Neuron (in vitro differentiated cells): ENCODE measurements around the gene CLDN25.
"Not testable (repeated sequence)": the region's sequence is repeated elsewhere in the genome, so short reads cannot be mapped to it uniquely, and the experiment has no call there.

Experiments used
- H2AFZ ChIP-seq: one replicate; pipeline ENCODE4 v1.6.1; 2013; ENCODE audit warnings: low read depth, mild to moderate bottlenecking, inconsistent platforms, low read length, moderate library complexity
- H3K27me3 ChIP-seq: one replicate; pipeline ENCODE4 v1.6.1; 2013; ENCODE audit warnings: low read length; ENCODE audit not compliant: insufficient read depth
- H3K36me3 ChIP-seq: one replicate; pipeline ENCODE4 v1.6.1; 2013; ENCODE audit warnings: low read length; ENCODE audit not compliant: insufficient read depth
- H3K4me1 ChIP-seq: one replicate; pipeline ENCODE4 v1.6.1; 2013; ENCODE audit warnings: low read length; ENCODE audit not compliant: insufficient read depth
- H3K4me3 ChIP-seq: 2 replicates; pipeline ENCODE4 v1.5.1; 2013; ENCODE audit warnings: mild to moderate bottlenecking, low read length, moderate library complexity
- H3K9me3 ChIP-seq: one replicate; pipeline ENCODE4 v1.6.1; 2013; ENCODE audit warnings: low read length

Gene CLDN25

DNA sequence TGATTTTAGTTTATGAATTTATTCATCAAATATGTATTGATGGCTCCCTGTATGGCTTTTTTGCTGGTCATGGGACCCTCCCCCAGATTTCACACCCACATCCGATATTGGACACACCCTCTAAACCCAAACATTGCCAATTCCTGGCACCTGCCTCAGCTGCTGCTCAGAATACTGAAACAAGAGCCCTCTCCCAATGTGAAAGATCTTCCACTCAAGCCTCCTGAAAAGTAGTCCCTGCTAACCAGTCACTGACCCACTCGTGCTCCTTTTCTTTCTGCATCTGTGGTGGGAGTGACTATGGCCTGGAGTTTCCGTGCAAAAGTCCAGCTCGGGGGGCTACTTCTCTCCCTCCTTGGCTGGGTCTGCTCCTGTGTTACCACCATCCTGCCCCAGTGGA, at the start of gene CLDN25:
TSS of gene CLDN25 (plus strand) at position 301 of the 400 bp plus-strand sequence. CDS start at position 301, 0 bp downstream.
- no peak within 1 kb of the TSS for H3K4me3 ChIP-seq
- H2AFZ ChIP-seq: no peak within 1 kb of the TSS
- H3K36me3 ChIP-seq: no peaks in the 10 kb centered on the region
- H3K9me3 ChIP-seq: no peaks in the 10 kb centered on the region
- H3K27me3 ChIP-seq: no peaks in the 10 kb centered on the region
- peaks cover 6% of the 10 kb centered on the region for H3K4me1 ChIP-seq

- Histone ChIP-seq H3K9me3 (no peaks in the 10 kb centered on the region), H3K4me1 (no peaks in the 10 kb centered on the region), H2AFZ (no peak overlapping the region), H3K27me3 (no peaks in the 10 kb centered on the region), H3K36me3 (peaks cover 26% of the 10 kb centered on the region), H3K4me3 (no peak overlapping the region)
Observed at GRCh38 chr11:113730887-113731726, 48.5 kb upstream of the CLDN25 start.

GRCh38 chr11:113732092-113732491, 47.5 kb upstream of the CLDN25 start:
- Histone ChIP-seq H3K9me3 (no peaks in the 10 kb centered on the region), H3K4me1 (no peaks in the 10 kb centered on the region), H3K36me3 (peaks cover 36% of the 10 kb centered on the region), H2AFZ (no peak overlapping the region), H3K4me3 (no peak overlapping the region), H3K27me3 (no peaks in the 10 kb centered on the region)

- Histone ChIP-seq H2AFZ (no peak overlapping the region), H3K4me1 (no peaks in the 10 kb centered on the region), H3K9me3 (no peaks in the 10 kb centered on the region), H3K4me3 (no peak overlapping the region), H3K36me3 (peaks cover 75% of the 10 kb centered on the region), H3K27me3 (no peaks in the 10 kb centered on the region)
Observed at GRCh38 chr11:113736323-113736722, 43.3 kb upstream of the CLDN25 start.

DNA sequence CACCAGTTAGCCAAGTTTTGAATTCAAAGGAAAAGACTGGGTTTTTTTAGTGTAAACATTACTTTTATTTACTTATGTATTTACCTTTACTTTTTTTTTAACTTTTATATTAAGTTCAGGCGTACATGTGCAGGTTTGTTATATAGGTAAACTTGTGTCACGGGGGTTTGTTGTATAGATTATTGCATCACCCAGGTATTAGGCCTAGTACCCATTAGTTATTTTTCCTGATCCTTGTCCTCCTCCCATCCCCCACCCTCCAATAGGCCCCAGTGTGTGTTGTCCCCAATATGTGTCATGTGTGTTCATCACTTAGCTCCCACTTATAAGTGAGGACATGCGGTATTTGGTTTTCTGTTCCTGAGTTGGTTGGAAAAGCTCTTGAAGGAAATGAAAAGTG, 26.7 kb upstream of the CLDN25 start:
- Histone ChIP-seq H3K27me3 (no peaks in the 10 kb centered on the region), H3K9me3 (peaks cover 10% of the 10 kb centered on the region), H3K4me1 (no peaks in the 10 kb centered on the region), H2AFZ (no peak overlapping the region), H3K4me3 (no peak overlapping the region), H3K36me3 (peaks cover 54% of the 10 kb centered on the region)

- Histone ChIP-seq H2AFZ (no peak overlapping the region), H3K9me3 (peaks cover 13% of the 10 kb centered on the region), H3K27me3 (no peaks in the 10 kb centered on the region), H3K4me1 (no peaks in the 10 kb centered on the region), H3K36me3 (peaks cover 63% of the 10 kb centered on the region), H3K4me3 (no peak overlapping the region)
Observed at GRCh38 chr11:113760241-113760640, 19.4 kb upstream of the CLDN25 start.

- H3K27me3 ChIP-seq, H2AFZ ChIP-seq: not testable (repeated sequence)
- H3K36me3 ChIP-seq: peaks cover 59% of the 10 kb centered on the region
Observed at GRCh38 chr11:113763040-113763439, 16.6 kb upstream of the CLDN25 start.

DNA sequence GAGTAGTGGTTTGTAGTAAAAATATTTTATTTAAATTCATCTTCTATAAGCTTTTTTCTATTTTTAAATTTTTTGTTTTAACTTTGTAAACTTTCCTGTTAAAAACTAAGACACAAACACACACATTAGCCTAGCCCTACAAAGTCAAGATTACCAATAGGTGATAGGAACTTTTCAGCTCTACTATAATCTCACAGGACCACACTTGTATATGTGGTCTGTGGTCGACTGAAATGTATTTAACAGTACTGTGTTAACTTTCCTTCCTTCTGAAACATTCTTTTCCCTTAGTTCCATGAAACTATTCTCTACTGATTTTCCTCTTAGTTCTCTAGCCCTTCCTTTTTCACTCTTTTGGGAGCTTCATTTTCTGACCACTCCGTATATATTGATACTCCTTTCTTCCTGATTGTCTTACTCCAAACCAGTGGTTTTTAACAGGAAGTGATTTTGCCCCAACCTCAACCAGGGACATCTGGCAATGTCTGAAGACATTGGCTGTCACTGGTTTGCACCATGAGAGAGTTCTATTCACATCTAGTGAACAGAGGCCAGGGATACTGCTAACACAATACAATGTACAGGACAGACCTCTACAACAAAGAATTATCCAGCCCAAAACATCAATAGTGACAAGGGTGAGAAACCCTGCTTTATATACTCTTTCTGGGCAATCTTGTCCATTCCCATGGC, 14.9 kb upstream of the CLDN25 start:
- no peak overlapping the region for H3K4me3 ChIP-seq
- H2AFZ ChIP-seq: no peak overlapping the region
- H3K9me3 ChIP-seq: peaks cover 9% of the 10 kb centered on the region
- no peaks in the 10 kb centered on the region for H3K27me3 ChIP-seq
- H3K36me3 ChIP-seq: peaks cover 58% of the 10 kb centered on the region
- no peaks in the 10 kb centered on the region for H3K4me1 ChIP-seq

More at GRCh38 chr11:113763040-113763439, 16.6 kb upstream of the CLDN25 start:
- not testable (repeated sequence) for H3K9me3 ChIP-seq, H3K4me1 ChIP-seq, H3K4me3 ChIP-seq

DNA sequence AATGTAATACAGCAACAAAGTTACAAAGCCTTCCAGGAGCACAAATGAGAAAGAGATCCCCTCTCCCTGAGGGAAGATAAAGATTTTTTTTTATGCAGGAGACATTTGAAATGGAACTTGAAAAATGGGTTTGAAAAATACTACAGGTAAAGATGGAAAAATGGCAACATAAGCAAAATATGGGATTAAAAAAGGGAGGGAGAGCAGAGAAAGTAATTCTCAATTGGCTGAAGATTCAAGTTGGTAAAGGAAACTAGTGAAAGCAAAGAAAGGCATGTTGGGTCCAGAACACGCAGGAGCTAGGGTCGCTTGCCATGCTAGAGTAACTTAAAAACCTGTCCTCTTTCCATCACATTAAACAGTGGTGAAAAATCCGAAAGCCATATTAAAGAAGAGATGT, 7.6 kb upstream of the CLDN25 start:
- Histone ChIP-seq H3K4me1 (peaks cover 8% of the 10 kb centered on the region), H3K27me3 (no peaks in the 10 kb centered on the region), H2AFZ (no peak overlapping the region), H3K9me3 (peaks cover 3% of the 10 kb centered on the region), H3K36me3 (peaks cover 33% of the 10 kb centered on the region), H3K4me3 (peak overlapping the region; percentile 35)

GRCh38 chr11:113773092-113773415, 6.5 kb upstream of the CLDN25 start:
- Histone ChIP-seq H3K4me1 (peaks cover 11% of the 10 kb centered on the region), H3K27me3 (no peaks in the 10 kb centered on the region), H2AFZ (peak overlapping the region; percentile 71), H3K9me3 (no peaks in the 10 kb centered on the region), H3K4me3 (peak overlapping the region; percentile 78), H3K36me3 (peaks cover 23% of the 10 kb centered on the region)

GRCh38 chr11:113773416-113774173, 6.0 kb upstream of the CLDN25 start, which contains the start of gene ZW10:
ZW10 (minus strand) TSS chr11:113773692; CDS start chr11:113773666, 26 bp downstream.
- Histone ChIP-seq H3K4me3 (peak within 1 kb of the TSS; percentile 78), H3K36me3 (peaks cover 18% of the 10 kb centered on the region), H2AFZ (peak within 1 kb of the TSS; percentile 71), H3K9me3 (no peaks in the 10 kb centered on the region), H3K4me1 (peaks cover 14% of the 10 kb centered on the region), H3K27me3 (no peaks in the 10 kb centered on the region)

DNA sequence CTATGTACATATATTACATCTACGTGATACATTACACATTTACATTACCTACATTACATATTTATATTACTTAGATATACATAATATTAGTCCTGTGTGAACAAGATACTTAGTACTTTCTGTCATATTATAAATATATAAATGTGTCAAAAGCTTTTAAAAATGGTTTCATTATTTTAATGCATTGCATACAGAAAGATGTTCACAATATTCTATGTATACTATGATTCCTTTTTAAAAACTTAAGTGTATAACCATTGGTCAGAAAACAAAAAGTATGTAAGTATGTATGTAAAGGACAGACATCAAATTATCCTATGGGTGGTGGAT, 5.5 kb upstream of the CLDN25 start:
- Histone ChIP-seq H3K27me3 (no peaks in the 10 kb centered on the region), H2AFZ (peak overlapping the region; percentile 71), H3K4me3 (peak overlapping the region; percentile 78)

More for the DNA sequence above, 5.5 kb upstream of the CLDN25 start:
- peaks cover 14% of the 10 kb centered on the region for H3K4me1 ChIP-seq
- H3K9me3 ChIP-seq: no peaks in the 10 kb centered on the region
- peaks cover 13% of the 10 kb centered on the region for H3K36me3 ChIP-seq
